NCI-H2196 (cell line): Measurements from ENCODE around the gene DCLK1.
A peak's percentile ranks its signal among the peaks of the same experiment; 100 is the strongest.

ENCODE experiments used
- DNase-seq: peaks from one replicate; lab custom pipeline; 2025; ENCODE audit not compliant: unreplicated experiment; lab: John Stamatoyannopoulos, UW

DCLK1 gene

DNA sequence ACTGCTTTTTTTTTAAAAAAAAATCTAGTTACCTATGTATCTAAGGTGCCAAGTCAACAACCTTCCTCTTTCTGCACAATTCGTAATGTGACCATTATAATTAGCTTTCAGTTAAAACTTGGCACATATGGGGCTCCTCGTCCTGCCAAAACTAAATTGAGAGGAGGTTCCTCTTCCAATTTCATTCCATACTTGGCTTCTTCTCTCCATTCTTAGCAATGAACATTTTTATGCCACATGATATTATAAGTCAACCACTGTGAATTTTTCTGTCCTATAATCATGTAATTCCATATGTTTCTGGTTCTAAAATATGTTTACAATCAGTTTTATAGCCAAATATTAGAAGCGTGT lies 177.0 kb downstream of the DCLK1 start:
- DNase-seq: no peak

DNA sequence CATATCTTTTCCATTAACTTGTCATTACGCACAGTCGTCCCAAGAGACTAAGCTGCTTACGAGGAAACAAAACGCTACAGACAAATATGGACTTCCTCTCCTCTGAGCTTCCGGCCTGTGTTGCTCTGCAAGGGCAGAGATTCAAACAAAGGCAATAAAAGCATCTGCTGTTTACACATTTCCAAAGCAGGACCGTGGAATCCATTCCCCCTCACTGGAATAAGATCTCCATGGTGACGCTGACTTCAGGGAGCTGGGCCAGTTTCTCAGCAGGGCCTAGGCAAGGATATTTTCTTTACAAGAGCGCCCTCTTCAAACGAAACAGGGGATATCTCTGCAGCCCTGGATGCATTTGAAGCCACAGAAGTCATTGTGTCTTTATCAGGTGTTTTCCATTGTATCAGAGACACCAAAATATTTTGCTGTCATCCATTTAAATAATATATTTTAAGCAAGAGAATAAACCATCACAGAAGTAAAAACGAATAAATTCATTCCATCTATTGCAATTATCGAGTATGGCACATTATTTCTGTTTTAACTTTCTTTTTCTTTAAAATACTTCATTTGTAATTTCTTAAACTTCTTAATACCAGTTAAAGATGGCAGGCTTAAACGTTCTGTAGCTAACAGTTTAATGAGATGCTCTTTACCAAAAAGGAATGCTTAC lies 177.5 kb downstream of the DCLK1 start:
- DNase-seq: peak; percentile 81

- DNase-seq: no peak
These were observed 183.9 kb downstream of the DCLK1 start for GRCh38 chr13:35947315-35947714.

DNA sequence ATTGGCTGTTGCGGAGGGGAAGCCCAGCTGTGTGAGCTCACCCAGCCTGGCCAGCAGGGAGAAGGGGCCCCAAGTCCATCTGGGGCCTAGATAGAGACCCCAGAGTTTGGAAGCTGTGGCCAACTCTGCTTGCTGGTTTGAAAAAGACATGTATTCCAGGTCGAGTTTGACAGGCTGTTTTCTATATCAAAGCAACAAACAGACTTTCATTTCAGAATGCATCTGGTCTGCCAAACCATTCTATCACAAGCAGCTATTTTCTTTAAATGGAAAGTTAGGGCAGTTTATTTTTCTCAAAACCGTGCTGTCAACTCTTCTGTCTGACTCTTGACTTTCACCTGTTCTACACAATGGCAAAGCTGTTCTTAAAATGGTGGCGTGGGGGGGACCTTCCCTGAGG lies 185.8 kb downstream of the DCLK1 start:
- no peak for DNase-seq

DNA sequence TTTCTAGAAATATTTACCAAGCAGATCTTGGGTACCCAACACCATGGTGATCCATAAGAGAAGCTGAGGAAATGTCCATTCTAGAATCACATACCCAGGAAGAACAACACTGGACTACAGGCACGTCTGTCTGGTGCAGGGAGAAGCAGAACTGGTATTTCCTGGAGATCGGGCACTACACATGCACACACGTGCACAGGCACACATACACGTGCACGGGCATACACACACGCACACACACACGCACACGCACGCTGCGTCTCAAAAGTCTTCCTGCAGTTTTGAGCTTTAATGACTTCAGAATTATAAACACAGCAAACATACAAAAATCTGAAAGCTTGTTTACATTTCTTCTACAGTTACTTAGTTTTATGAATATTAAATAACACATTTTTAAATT lies 189.8 kb downstream of the DCLK1 start:
- no peak for DNase-seq

GRCh38 chr13:35940734-35941133 lies 190.4 kb downstream of the DCLK1 start:
- DNase-seq: no peak

DNA sequence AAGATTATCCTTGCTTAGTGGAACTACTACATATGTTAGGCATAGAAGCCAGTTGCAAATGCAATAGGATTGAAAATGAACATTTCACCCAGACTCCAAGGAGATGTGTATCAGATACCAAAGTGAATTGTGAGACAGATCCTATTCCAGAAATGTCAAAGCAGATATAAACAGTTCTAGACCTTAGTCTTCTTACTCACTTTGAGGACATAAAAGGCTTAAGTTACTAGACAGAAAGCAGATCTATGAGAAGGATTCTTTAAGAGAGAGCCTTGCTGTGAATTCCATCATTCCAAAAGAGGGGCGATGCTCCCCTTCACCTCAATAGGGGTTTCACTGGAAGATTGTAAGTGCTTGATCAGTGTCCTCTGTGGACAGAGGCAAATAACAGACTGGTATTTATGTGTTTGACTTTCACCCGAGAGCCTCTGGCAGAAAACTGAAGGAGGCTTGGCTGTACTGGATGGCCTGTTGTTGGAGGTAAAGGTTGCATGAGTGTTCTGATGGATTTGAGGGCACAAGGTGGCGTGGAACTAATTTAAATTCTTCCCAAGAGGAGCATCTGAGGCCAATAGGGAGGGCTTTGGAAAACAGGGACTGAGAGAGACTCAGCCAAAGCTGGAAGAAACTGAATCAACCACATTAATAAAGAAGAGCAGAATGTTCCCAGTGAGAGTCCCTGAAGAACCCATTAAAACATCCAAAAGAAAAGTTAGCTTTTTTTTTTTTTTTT lies 194.8 kb downstream of the DCLK1 start:
- no peak for DNase-seq

- DNase-seq: no peak
These were observed 200.2 kb downstream of the DCLK1 start for GRCh38 chr13:35930665-35931631.

- no peak for DNase-seq
These were observed 203.6 kb downstream of the DCLK1 start for GRCh38 chr13:35927567-35928021.

- DNase-seq: no peak
These were observed 204.2 kb downstream of the DCLK1 start for GRCh38 chr13:35926859-35927530.

DNA sequence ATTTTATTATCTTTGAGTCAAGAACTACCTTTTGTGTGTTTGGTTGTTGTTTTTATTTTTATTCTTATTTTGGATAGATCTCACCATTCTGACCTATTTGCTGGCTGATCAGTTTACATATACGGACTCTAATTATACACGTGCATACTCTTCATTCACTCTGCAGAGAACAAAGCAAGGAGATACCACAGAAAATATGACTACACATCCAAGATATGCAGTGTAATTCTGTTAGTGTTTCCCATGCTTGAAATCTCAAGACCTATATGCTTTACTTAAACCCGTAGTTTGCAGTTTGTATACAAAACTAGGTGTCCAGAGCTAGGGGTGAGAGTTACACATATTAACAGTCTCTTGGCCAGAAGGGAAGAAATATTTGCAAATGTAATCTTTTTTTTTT lies 205.5 kb downstream of the DCLK1 start:
- no peak for DNase-seq

- DNase-seq: no peak
These were observed 207.8 kb downstream of the DCLK1 start for GRCh38 chr13:35923347-35923746.

GRCh38 chr13:35920816-35921215 lies 210.4 kb downstream of the DCLK1 start:
- DNase-seq: no peak

DNA sequence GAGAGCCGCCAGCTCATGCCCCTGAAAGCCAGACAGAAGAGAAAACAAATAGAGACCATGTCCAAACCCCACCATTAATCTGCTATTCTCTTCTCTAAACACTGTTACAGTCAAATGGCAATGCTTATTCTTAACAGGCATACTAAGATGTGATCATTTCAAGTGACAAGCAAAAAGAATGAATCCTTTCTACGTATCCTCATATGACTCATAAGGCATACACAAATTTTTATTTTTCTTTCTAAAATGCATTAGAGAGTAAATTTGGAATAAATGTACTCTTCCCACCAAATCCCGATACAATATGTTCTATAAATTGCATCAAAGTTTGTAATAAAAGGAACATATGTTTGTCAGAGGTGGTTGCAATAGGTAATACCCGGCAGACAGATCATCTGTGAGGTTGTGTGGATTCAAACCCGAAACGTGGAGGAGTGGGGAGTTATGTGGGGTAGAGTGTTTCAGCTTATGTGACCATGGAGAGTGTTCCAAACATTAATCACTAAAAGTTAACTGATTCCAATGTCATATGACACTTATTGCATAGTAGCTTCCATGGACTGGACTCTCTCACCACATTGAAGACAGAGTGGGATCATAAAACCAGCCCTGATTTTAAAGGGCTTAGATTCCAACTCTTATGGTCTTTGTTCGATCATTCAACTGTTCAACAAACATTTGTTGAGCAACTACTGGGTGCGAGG lies 213.1 kb downstream of the DCLK1 start:
- no peak for DNase-seq

GRCh38 chr13:35917252-35917941 lies 213.8 kb downstream of the DCLK1 start:
- no peak for DNase-seq

- no peak for DNase-seq
These were observed 215.0 kb downstream of the DCLK1 start for GRCh38 chr13:35916146-35916545.

DNA sequence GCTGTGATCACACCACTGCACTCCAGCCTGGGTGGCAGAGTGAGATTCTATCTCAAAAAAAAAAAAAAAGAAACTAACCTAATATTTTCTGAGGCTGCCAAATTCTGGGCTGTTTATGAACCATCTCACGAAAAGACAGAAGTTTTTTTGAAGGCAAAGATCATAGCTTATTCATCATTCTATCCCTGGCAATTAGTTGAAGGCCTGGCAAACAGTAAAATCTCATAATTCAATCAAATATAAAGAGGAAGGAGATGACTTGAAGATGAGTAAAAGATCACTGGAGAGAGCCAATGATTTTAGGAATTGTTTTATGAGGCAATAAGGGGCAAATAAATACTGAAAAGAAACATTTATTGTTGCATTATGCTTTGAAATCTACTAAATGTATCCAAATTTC lies 216.5 kb downstream of the DCLK1 start:
- DNase-seq: no peak

- no peak for DNase-seq
These were observed 218.3 kb downstream of the DCLK1 start for GRCh38 chr13:35912841-35913240.

DNA sequence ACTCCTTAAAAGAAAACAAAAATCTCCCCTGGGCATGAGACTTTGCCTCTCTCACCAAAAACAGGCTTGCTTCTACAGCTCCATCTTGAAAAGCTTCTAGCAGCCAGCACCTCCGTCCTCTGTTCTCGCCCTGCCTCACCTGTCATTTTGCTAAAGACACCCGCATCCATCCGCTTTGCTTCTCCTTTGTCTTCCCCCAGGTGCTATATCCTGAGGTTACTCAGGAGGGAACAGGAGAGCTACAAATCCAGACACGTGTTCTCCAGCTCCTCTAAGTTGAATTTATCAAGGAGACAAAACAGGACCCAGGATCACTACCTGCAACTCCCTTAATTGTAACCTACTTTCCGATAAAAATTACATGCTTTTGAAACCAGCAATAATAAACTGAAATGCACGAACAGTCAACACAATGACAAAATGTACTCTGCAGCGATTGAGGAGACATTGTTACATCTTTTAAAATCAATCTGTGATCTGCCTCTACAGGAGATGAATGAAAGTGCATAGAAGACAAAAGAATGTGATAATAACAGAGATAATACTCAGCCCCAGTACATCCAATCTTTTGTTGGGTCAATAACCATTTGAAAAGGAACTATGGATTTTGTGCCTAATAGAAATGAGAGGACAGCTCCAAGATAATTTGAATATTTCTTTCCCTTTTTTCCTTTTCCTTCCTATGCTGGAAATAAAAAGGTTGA lies 221.2 kb downstream of the DCLK1 start:
- no peak for DNase-seq
